Loucy (cell line): ENCODE measurements around the gene NUDT4.

ENCODE experiments used
- H2AFZ ChIP-seq: fragments of 200-600 bp; sonication (generic); 2 replicates; pipeline ENCODE4 v1.6.0; 2016; ENCODE audit warnings: antibody characterized with exemption, mild to moderate bottlenecking, low read length, moderate library complexity
- H3F3A ChIP-seq: fragments of 200-600 bp; 2 replicates; pipeline ENCODE4 v1.6.0; 2016; ENCODE audit warnings: antibody characterized with exemption, low read depth, mild to moderate bottlenecking
- H3K27me3 ChIP-seq: fragments of 200-600 bp; sonication (generic); 2 replicates; pipeline ENCODE4 v1.6.1; 2014; ENCODE audit warnings: low read length, mild to moderate bottlenecking; ENCODE audit not compliant: insufficient read depth, poor library complexity, severe bottlenecking
- H3K36me3 ChIP-seq: fragments of 200-600 bp; sonication (generic); 2 replicates; pipeline ENCODE4 v1.6.1; 2016; ENCODE audit warnings: low read length; ENCODE audit not compliant: insufficient read depth
- H3K4me1 ChIP-seq: fragments of 200-600 bp; sonication (generic); 2 replicates; pipeline ENCODE4 v1.5.1; 2014; ENCODE audit warnings: low read length, mild to moderate bottlenecking; ENCODE audit not compliant: insufficient read depth, poor library complexity, severe bottlenecking
- H3K4me2 ChIP-seq: fragments of 200-600 bp; sonication (generic); 2 replicates; pipeline ENCODE4 v1.6.0; 2014; ENCODE audit warnings: antibody characterized with exemption, low read length, low read depth, mild to moderate bottlenecking; ENCODE audit not compliant: poor library complexity, severe bottlenecking
- H3K4me3 ChIP-seq: fragments of 200-600 bp; sonication (generic); 2 replicates; pipeline ENCODE4 v1.5.1; 2014; ENCODE audit warnings: low read length, mild to moderate bottlenecking, mixed read lengths; ENCODE audit not compliant: poor library complexity, severe bottlenecking
- H3K79me2 ChIP-seq: fragments of 200-600 bp; sonication (generic); 2 replicates; pipeline ENCODE4 v1.6.1; 2014; ENCODE audit warnings: low read length; ENCODE audit not compliant: insufficient read depth
- H3K9ac ChIP-seq: fragments of 200-600 bp; sonication (generic); 2 replicates; pipeline ENCODE4 v1.6.0; 2014; ENCODE audit warnings: mild to moderate bottlenecking, low read depth, low read length, moderate library complexity; ENCODE audit not compliant: poor library complexity, severe bottlenecking
- H3K9me2 ChIP-seq: fragments of 200-600 bp; sonication (generic); replicated peaks from 2 replicates; pipeline ENCODE4 v1.6.1; 2016; ENCODE audit warnings: low read depth, low read length, mixed read lengths
- H3K9me3 ChIP-seq: fragments of 200-600 bp; sonication (generic); 2 replicates; pipeline ENCODE4 v1.6.1; 2014; ENCODE audit warnings: mild to moderate bottlenecking, antibody characterized with exemption, low read length, low read depth; ENCODE audit not compliant: insufficient read depth
- H4K20me1 ChIP-seq: fragments of 200-600 bp; sonication (generic); 2 replicates; pipeline ENCODE4 v1.6.0; 2014; ENCODE audit warnings: antibody characterized with exemption, low read length, mild to moderate bottlenecking; ENCODE audit not compliant: insufficient read depth, poor library complexity, severe bottlenecking
- CTCF ChIP-seq: fragments of 200-600 bp; sonication (generic); conservative IDR thresholded peaks from 2 replicates; pipeline ENCODE4 v1.5.1; 2014; ENCODE audit warnings: mild to moderate bottlenecking, antibody characterized with exemption, low read length
- EZH2phosphoT487 ChIP-seq: fragments of 200-600 bp; IDR thresholded peaks from 2 replicates; pipeline ENCODE4 v1.6.1; 2018; ENCODE audit warnings: antibody characterized with exemption, mild to moderate bottlenecking, moderate library complexity, borderline replicate concordance

NUDT4 gene

GRCh38 chr12:93378998-93379325 lies 1.2 kb downstream of the NUDT4 start:
- peak overlapping the region; percentile 87 for H2AFZ ChIP-seq
- H3K36me3 ChIP-seq = no peaks in the 10 kb centered on the region
- H3K4me2 ChIP-seq = peak overlapping the region; percentile 73
- peaks cover 29% of the 10 kb centered on the region for H3K4me1 ChIP-seq
- H3K9me2 ChIP-seq = no peaks in the 10 kb centered on the region
- peak overlapping the region; percentile 84 for H3K4me3 ChIP-seq
- H4K20me1 ChIP-seq = peaks cover 41% of the 10 kb centered on the region
- no peaks in the 10 kb centered on the region for H3K27me3 ChIP-seq
- H3K9me3 ChIP-seq = no peaks in the 10 kb centered on the region
- no peaks in the 10 kb centered on the region for H3F3A ChIP-seq
- H3K79me2 ChIP-seq = peaks cover 57% of the 10 kb centered on the region
- H3K9ac ChIP-seq = peak overlapping the region; percentile 84
- TF ChIP-seq EZH2phosphoT487 (no peak), CTCF (no peak)

- Histone ChIP-seq H3K79me2 (peaks cover 62% of the 10 kb centered on the region), H2AFZ (no peak overlapping the region), H3K4me2 (peak overlapping the region; percentile 73), H3K4me1 (peaks cover 29% of the 10 kb centered on the region), H3K9me3 (no peaks in the 10 kb centered on the region), H3K27me3 (no peaks in the 10 kb centered on the region), H3F3A (no peaks in the 10 kb centered on the region), H3K36me3 (no peaks in the 10 kb centered on the region), H3K9ac (peak overlapping the region; percentile 84), H3K4me3 (peak overlapping the region; percentile 84), H3K9me2 (no peaks in the 10 kb centered on the region), H4K20me1 (peaks cover 41% of the 10 kb centered on the region)
- no peak for TF ChIP-seq EZH2phosphoT487
- no peak for TF ChIP-seq CTCF
These were observed 1.7 kb downstream of the NUDT4 start for GRCh38 chr12:93379326-93379980.

GRCh38 chr12:93379981-93380361 lies 2.2 kb downstream of the NUDT4 start:
- peaks cover 67% of the 10 kb centered on the region for H3K79me2 ChIP-seq
- no peaks in the 10 kb centered on the region for H3F3A ChIP-seq
- H4K20me1 ChIP-seq = peaks cover 43% of the 10 kb centered on the region
- no peak for TF ChIP-seq CTCF
- no peak for TF ChIP-seq EZH2phosphoT487
- H2AFZ ChIP-seq = no peak overlapping the region
- no peaks in the 10 kb centered on the region for H3K9me3 ChIP-seq
- no peaks in the 10 kb centered on the region for H3K27me3 ChIP-seq
- peaks cover 31% of the 10 kb centered on the region for H3K4me1 ChIP-seq
- H3K4me3 ChIP-seq = peak overlapping the region; percentile 84
- H3K4me2 ChIP-seq = peak overlapping the region; percentile 73
- H3K9me2 ChIP-seq = no peaks in the 10 kb centered on the region
- no peaks in the 10 kb centered on the region for H3K36me3 ChIP-seq
- H3K9ac ChIP-seq = peak overlapping the region; percentile 84
